Endodermal cell (in vitro differentiated cells): Measurements from ENCODE around the gene MSH6. TPM values are rescaled to one million over a fixed set of nuclear protein-coding genes. Genes with fewer than 3 reads are reported as not detected.

Experiments used
- DNase-seq: peaks from one replicate; pipeline ENCODE4 v3.0.0-alpha.2; 2017
- H3K27ac ChIP-seq: 2 replicates; pipeline ENCODE4 v1.5.1; 2013; ENCODE audit warnings: mild to moderate bottlenecking, low read depth, low read length, moderate library complexity
- H3K27me3 ChIP-seq: 2 replicates; pipeline ENCODE4 v1.6.1; 2013; ENCODE audit warnings: mild to moderate bottlenecking, low read length, moderate library complexity; ENCODE audit not compliant: insufficient read depth, control insufficient read depth, poor library complexity, severe bottlenecking
- H3K36me3 ChIP-seq: 2 replicates; pipeline ENCODE4 v1.7.0; 2013; ENCODE audit warnings: mild to moderate bottlenecking, low read length, moderate library complexity; ENCODE audit not compliant: control insufficient read depth, insufficient read depth
- H3K4me1 ChIP-seq: one replicate; pipeline ENCODE4 v1.7.0; 2013; ENCODE audit warnings: low read length; ENCODE audit not compliant: control insufficient read depth, insufficient read depth
- H3K4me3 ChIP-seq: 2 replicates; pipeline ENCODE4 v1.5.1; 2013; ENCODE audit warnings: mild to moderate bottlenecking, low read length, moderate library complexity
- H3K9ac ChIP-seq: 2 replicates; pipeline ENCODE4 v1.6.1; 2013; ENCODE audit warnings: mild to moderate bottlenecking, low read length, moderate library complexity; ENCODE audit not compliant: poor library complexity, severe bottlenecking; ENCODE audit errors: extremely low read depth
- H3K9me3 ChIP-seq: 2 replicates; pipeline ENCODE4 v1.6.1; 2013; ENCODE audit warnings: mild to moderate bottlenecking, low read length, moderate library complexity; ENCODE audit not compliant: control insufficient read depth
- H3K27ac Mint-ChIP-seq: 2 replicates; pipeline ENCODE4 v1.8.0; 2020; ENCODE audit warnings: mixed read lengths
- H3K27me3 Mint-ChIP-seq: 2 replicates; pipeline ENCODE4 v1.8.0; 2021; ENCODE audit warnings: mild to moderate bottlenecking, mixed read lengths; ENCODE audit not compliant: insufficient read depth
- H3K36me3 Mint-ChIP-seq: 2 replicates; pipeline ENCODE4 v1.8.0; 2020; ENCODE audit warnings: low read depth, mixed read lengths
- H3K4me1 Mint-ChIP-seq: 2 replicates; pipeline ENCODE4 v1.8.0; 2020; ENCODE audit warnings: mixed read lengths
- H3K4me3 Mint-ChIP-seq: 2 replicates; pipeline ENCODE4 v1.8.0; 2020; ENCODE audit warnings: mild to moderate bottlenecking, moderate library complexity, mixed read lengths
- H3K9me3 Mint-ChIP-seq: 2 replicates; pipeline ENCODE4 v1.8.0; 2020; ENCODE audit warnings: mild to moderate bottlenecking, mixed read lengths
- WGBS, 2 experiments: methylation state at CpG; one replicate each; pipeline versions ENCODE4 v1.1.5 to v1.1.7; 2013; ENCODE audit warnings: missing lambda C conversion rate in 2 of 2, mixed read lengths in 1 of 2; ENCODE audit not compliant: insufficient coverage in 1 of 2, insufficient read length in 1 of 2; 5-methylcytosine and 5-hydroxymethylcytosine counted together
- total RNA-seq, 2 donors: library from RNA; stranded (reverse); fragmentation: NEBNext Ultra II Directional in 1 of 2; extraction: Animal tissue kit (Norgen Biotek cat#: 25700) in 1 of 2; gene quantifications; 2 replicates in 1 of 2; 3 replicates in 1 of 2; pipeline ENCODE4 v1.2.1, GENCODE V29; 2021
- TF ChIP-seq, protein P1 (sequence below): fragments of 200-600 bp; sonication (generic); conservative IDR thresholded peaks from 2 replicates; pipeline ENCODE4 v1.5.0; 2021; ENCODE audit warnings: antibody characterized with exemption, mild to moderate bottlenecking

The MSH6 gene
- total RNA-seq, 2 donors from 2014 or later, result 363 to 368 TPM

DNA sequence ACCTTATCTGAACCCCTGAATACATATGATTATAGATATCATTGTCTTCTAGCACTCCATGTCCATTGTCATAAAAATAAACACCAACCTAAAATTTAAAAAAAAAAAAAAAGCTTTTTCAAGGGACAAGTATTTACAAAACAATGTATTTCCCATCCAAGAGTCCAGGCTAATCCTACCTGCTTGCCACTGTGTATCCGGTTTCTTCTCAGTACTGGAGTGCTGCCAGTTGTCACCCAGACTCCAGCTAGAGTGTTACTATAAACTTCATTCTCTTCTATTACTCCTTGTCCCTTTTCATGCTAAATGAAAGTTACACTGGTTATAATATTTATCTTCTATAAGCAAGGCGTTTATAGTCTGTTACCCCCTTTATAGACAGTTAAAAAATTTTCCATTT, 35.8 kb downstream of the MSH6 start:
- WGBS, 2 experiments, result 100% methylated on average over 1 to 2 of the region's 2 CpGs
- H3K9ac ChIP-seq, result no peak overlapping the region

DNA sequence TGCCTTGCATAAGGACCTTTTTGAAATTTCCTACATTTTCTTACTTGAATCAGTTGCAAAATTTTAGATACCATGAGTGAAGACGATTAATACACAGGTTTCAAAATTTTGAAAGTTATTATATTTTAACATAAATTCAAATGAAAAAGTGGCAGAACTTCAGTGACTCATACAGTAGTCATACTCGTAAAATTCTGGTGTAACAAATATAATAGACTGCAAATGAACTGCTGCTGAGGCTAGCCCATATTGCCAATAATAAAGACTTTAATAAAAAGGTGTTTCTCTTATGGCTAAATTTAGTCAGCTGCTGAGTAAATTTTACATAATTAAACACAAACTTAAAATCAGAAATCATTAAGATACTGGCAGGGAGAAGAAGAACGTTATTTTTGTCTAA, 36.9 kb downstream of the MSH6 start:
- 96% methylated on average over 3 of the region's 3 CpGs; no CpG with 5 or more reads in 1 of the 2 experiments for WGBS, 2 experiments
- DNase-seq, result no peak
- H3K36me3 ChIP-seq, result peaks cover 93% of the 10 kb centered on the region

More for the DNA sequence above, 35.8 kb downstream of the MSH6 start:
- Histone ChIP-seq H3K9me3 (no peaks in the 10 kb centered on the region), H3K4me1 (no peaks in the 10 kb centered on the region), H3K4me3 (no peak overlapping the region), H3K36me3 (peaks cover 90% of the 10 kb centered on the region), H3K27ac (no peak overlapping the region), H3K27me3 (no peaks in the 10 kb centered on the region)
- TF ChIP-seq, protein P1, sequence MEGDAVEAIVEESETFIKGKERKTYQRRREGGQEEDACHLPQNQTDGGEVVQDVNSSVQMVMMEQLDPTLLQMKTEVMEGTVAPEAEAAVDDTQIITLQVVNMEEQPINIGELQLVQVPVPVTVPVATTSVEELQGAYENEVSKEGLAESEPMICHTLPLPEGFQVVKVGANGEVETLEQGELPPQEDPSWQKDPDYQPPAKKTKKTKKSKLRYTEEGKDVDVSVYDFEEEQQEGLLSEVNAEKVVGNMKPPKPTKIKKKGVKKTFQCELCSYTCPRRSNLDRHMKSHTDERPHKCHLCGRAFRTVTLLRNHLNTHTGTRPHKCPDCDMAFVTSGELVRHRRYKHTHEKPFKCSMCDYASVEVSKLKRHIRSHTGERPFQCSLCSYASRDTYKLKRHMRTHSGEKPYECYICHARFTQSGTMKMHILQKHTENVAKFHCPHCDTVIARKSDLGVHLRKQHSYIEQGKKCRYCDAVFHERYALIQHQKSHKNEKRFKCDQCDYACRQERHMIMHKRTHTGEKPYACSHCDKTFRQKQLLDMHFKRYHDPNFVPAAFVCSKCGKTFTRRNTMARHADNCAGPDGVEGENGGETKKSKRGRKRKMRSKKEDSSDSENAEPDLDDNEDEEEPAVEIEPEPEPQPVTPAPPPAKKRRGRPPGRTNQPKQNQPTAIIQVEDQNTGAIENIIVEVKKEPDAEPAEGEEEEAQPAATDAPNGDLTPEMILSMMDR, result no peak
- DNase-seq, result no peak
- H3K4me1 Mint-ChIP-seq, result no peaks in the 10 kb centered on the region
- H3K36me3 Mint-ChIP-seq, result peaks cover 85% of the 10 kb centered on the region
- H3K9me3 Mint-ChIP-seq, result no peaks in the 10 kb centered on the region
- H3K4me3 Mint-ChIP-seq, result no peak overlapping the region
- H3K27me3 Mint-ChIP-seq, result no peaks in the 10 kb centered on the region
- H3K27ac Mint-ChIP-seq, result no peak overlapping the region

DNA sequence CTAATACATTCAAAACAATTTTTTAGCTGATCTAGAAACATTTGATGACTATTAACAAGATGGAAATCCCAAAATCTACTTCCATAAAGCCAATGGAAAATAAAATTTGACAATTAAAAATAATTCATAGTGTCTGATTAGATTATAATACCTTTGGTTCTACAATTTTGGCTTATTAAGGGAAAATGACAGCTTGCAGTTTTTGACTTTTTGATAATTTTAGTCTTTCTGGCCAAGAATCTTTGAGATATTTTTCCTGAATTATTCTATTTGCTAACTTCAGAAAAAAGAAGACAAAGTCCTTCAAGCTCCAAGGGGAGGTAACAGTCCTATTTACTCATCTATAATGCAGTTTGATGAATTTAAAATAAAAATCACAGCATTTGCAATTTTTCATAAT, 39.6 kb downstream of the MSH6 start:
- H3K4me1 Mint-ChIP-seq, result no peaks in the 10 kb centered on the region
- no peaks in the 10 kb centered on the region for H3K27me3 Mint-ChIP-seq
- Histone ChIP-seq H3K36me3 (peaks cover 94% of the 10 kb centered on the region), H3K27ac (no peak overlapping the region), H3K9ac (no peak overlapping the region), H3K4me3 (no peak overlapping the region), H3K4me1 (no peaks in the 10 kb centered on the region), H3K9me3 (no peaks in the 10 kb centered on the region), H3K27me3 (no peaks in the 10 kb centered on the region)
- no peak overlapping the region for H3K4me3 Mint-ChIP-seq
- DNase-seq, result no peak
- no peak overlapping the region for H3K27ac Mint-ChIP-seq
- peaks cover 83% of the 10 kb centered on the region for H3K36me3 Mint-ChIP-seq
- TF ChIP-seq, protein P1, result no peak
- no peaks in the 10 kb centered on the region for H3K9me3 Mint-ChIP-seq

More for the DNA sequence above, 36.9 kb downstream of the MSH6 start:
- Mint-ChIP-seq H3K27me3 (no peaks in the 10 kb centered on the region), H3K4me3 (no peak overlapping the region), H3K36me3 (peaks cover 88% of the 10 kb centered on the region), H3K4me1 (no peaks in the 10 kb centered on the region), H3K9me3 (no peaks in the 10 kb centered on the region), H3K27ac (no peak overlapping the region)
- Histone ChIP-seq H3K4me3 (no peak overlapping the region), H3K4me1 (no peaks in the 10 kb centered on the region), H3K27ac (no peak overlapping the region), H3K9me3 (no peaks in the 10 kb centered on the region), H3K9ac (no peak overlapping the region), H3K27me3 (no peaks in the 10 kb centered on the region)
- TF ChIP-seq, protein P1, result no peak
